ENCODE measurements around the gene RTP3. TPM values are rescaled to one million over a fixed set of nuclear protein-coding genes. Genes with fewer than 3 reads are reported as not detected.

Gene RTP3
- total RNA-seq, 4 donors from 2014 or later: not detected

GRCh38 chr3:46549408-46549904 is 51.7 kb downstream of the RTP3 start:
- no peaks in the 10 kb centered on the region for H3K9me3 ChIP-seq
- H3K4me3 ChIP-seq: no peak overlapping the region
- WGBS, 2 donors (ENCODE audit: low coverage in 1 of 2): 57 to 58% methylated on average over 2 to 3 of the region's 4 CpGs
- TF ChIP-seq EP300 (IDR thresholded peaks at IDR 0.05): no peak
- TF ChIP-seq POLR2A (IDR thresholded peaks at IDR 0.05): no peak
- no peak for TF ChIP-seq POLR2AphosphoS5 (IDR thresholded peaks at IDR 0.05)
- TF ChIP-seq CTCF (IDR thresholded peaks at IDR 0.05): no peak
- ATAC-seq: no peak
- H3K4me1 ChIP-seq: no peaks in the 10 kb centered on the region
- peaks cover 23% of the 10 kb centered on the region for H3K27me3 ChIP-seq
- H3K36me3 ChIP-seq: no peaks in the 10 kb centered on the region
- H3K27ac ChIP-seq: no peak overlapping the region

- no peak for ATAC-seq
- Histone ChIP-seq H3K9me3 (no peaks in the 10 kb centered on the region), H3K4me1 (no peaks in the 10 kb centered on the region), H3K27me3 (peaks cover 23% of the 10 kb centered on the region), H3K27ac (no peak overlapping the region), H3K36me3 (no peaks in the 10 kb centered on the region), H3K4me3 (no peak overlapping the region)
- 78% methylated on average over 1 of the region's 1 CpG; no CpG with 5 or more reads in 1 of the 2 donors for WGBS, 2 donors (ENCODE audit: low coverage in 1 of 2)
- TF ChIP-seq EP300 (IDR thresholded peaks at IDR 0.05) (no peak), CTCF (IDR thresholded peaks at IDR 0.05) (no peak), POLR2AphosphoS5 (IDR thresholded peaks at IDR 0.05) (no peak), POLR2A (IDR thresholded peaks at IDR 0.05) (no peak)
Observed at GRCh38 chr3:46549989-46550388, 52.2 kb downstream of the RTP3 start.

Other genes starting within 250 kb of the RTP3 start
- gene CCR2, start 143.9 kb upstream of the RTP3 start, total RNA-seq: 1 to 10 TPM in 2 of 4 donors, under 1 TPM in 2; 0.77 to 3.9 (median 1.9) TPM
- 1 to 10 TPM in 1 of 4 donors, under 1 TPM in 3; 0.23 to 1.8 (median 0.44) TPM for gene CCR5, start 127.0 kb upstream of the RTP3 start, total RNA-seq
- gene CCRL2, start 90.7 kb upstream of the RTP3 start, total RNA-seq: 10 to 100 TPM in 1 of 4 donors, 1 to 10 TPM in 1, under 1 TPM in 2; 0.89 to 15.8 (median 1.9) TPM
- gene LTF, start 33.1 kb upstream of the RTP3 start, total RNA-seq: 100 to 1,000 TPM in 1 of 4 donors, 1 to 10 TPM in 3; 1.2 to 198 (median 1.4) TPM
- gene LRRC2, start 68.3 kb downstream of the RTP3 start, total RNA-seq: 1 to 10 TPM in 2 of 4 donors, under 1 TPM in 1, not detected in 1; 0.62 to 2.0 (median 1.1) TPM
- not detected for gene FAM240A, start 114.5 kb downstream of the RTP3 start, total RNA-seq
- 10 to 100 TPM in 1 of 4 donors, 1 to 10 TPM in 3; 4.8 to 10.4 (median 9.6) TPM for gene ALS2CL, start 195.7 kb downstream of the RTP3 start, total RNA-seq
- 1 to 10 TPM in 1 of 4 donors, under 1 TPM in 2, not detected in 1; 0.15 to 1.4 (median 0.69) TPM for gene TMIE, start 203.4 kb downstream of the RTP3 start, total RNA-seq
- gene PRSS50, start 219.9 kb downstream of the RTP3 start, total RNA-seq: under 1 TPM in 2 of 4 donors, not detected in 2; 0.31 to 0.54 TPM

Data from gastroesophageal sphincter (tissue), 4 donors.